ENCODE measurements around the gene CDK2AP2.
A peak's percentile ranks its signal among the peaks of the same experiment; 100 is the strongest.
"Not testable (repeated sequence)": the region's sequence is repeated elsewhere in the genome, so short reads cannot be mapped to it uniquely, and the experiment has no call there.

CDK2AP2 gene

DNA sequence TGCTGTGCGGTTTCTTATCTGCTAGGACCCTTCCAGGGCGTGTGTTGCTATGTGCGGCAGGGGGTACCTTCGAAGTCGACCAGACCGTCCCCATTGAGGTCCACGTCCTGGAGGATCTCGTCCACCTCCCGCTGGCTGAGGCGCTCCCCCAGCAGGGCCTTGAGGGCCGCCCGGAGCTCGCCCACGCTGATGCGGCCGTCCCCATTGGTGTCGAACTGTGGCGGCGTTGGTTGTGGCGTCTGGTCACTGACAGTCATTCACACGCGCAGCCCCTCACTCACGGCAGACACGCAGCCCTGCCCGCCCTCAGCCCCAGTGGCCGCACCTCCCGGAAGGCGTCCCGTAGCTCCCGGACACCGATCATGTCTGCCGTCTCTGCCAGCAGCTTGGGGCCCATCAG, 11.8 kb upstream of the CDK2AP2 start:
- ATAC-seq (ENCODE audit: low read depth): no peak
- no peak for DNase-seq (ENCODE audit: low spot score in 2 of 2)
- no peak overlapping the region for H3K27ac Mint-ChIP-seq
- H3K4me1 Mint-ChIP-seq: no peaks in the 10 kb centered on the region
- H3K4me3 Mint-ChIP-seq: no peak overlapping the region
- no peaks in the 10 kb centered on the region for H3K9me3 Mint-ChIP-seq
- H3K27me3 Mint-ChIP-seq: peaks cover 10% of the 10 kb centered on the region
- no peaks in the 10 kb centered on the region for H3K36me3 Mint-ChIP-seq

DNA sequence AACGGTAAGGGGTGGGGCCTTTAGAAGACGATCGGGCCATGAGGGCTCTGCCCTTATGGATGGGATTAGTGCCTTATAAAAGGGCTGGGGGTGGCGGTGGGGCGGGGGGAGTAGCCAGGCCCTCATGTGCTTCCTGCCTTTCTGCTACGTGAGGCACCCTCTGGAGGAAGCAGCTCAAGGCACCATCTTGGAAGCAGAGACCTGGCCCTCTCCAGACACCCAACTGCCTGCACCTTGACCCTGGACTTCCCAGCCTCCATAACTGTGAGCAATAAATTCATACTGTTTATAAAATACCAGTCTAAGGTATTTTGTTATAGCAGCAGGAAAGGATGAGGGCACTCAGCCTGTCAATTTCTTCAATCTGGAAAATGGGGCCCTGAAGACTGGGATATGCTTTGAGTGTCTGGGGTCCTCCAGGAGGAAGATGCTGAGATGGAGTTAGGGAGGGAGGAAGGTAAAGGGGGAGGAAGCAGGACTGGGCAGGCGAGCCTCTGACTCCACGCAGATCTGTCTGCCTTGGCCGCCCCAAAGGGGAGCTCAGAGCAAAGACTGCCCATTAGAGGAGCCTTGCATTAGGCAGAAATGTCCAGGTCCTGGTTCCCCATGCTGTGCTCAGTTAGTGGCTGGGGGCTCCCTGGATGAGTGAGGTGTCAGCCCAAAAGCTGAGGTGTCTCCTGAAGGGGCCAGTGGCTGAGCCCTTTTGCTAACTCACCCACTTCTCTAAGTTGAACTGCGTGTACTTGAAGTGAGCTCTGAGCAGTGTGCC, 10.0 kb upstream of the CDK2AP2 start:
- H3K4me3 Mint-ChIP-seq: no peak overlapping the region
- no peak for DNase-seq (ENCODE audit: low spot score in 2 of 2)
- H3K36me3 Mint-ChIP-seq: no peaks in the 10 kb centered on the region
- ATAC-seq (ENCODE audit: low read depth): no peak
- H3K9me3 Mint-ChIP-seq: no peaks in the 10 kb centered on the region
- no peak overlapping the region for H3K27ac Mint-ChIP-seq
- peaks cover 11% of the 10 kb centered on the region for H3K27me3 Mint-ChIP-seq
- H3K4me1 Mint-ChIP-seq: no peaks in the 10 kb centered on the region

DNA sequence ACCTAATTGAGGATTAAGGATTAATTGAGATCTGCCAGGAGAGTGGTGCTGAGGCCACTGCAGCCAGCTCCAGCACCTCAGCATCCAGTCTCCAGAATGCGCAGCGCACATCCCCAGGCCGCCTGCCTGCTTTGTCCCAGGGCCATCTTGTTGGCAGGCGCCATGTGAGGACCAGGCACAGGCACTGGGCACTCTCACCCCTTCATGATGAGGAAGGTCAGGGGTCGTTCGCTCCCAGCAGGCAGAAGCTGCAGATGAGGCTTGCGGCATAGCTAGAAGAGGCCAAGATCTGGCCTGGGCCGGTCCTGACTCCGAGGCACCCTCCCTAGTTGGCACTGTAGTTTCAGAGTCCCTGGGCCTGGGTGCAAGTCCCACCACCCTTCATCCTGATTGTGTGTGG, 8.8 kb upstream of the CDK2AP2 start:
- no peak overlapping the region for H3K27ac Mint-ChIP-seq
- DNase-seq (ENCODE audit: low spot score in 2 of 2) (no peak), ATAC-seq (ENCODE audit: low read depth) (no peak)
- peaks cover 6% of the 10 kb centered on the region for H3K27me3 Mint-ChIP-seq
- no peaks in the 10 kb centered on the region for H3K4me1 Mint-ChIP-seq
- H3K9me3 Mint-ChIP-seq: no peaks in the 10 kb centered on the region
- H3K4me3 Mint-ChIP-seq: no peak overlapping the region
- H3K36me3 Mint-ChIP-seq: no peaks in the 10 kb centered on the region

DNA sequence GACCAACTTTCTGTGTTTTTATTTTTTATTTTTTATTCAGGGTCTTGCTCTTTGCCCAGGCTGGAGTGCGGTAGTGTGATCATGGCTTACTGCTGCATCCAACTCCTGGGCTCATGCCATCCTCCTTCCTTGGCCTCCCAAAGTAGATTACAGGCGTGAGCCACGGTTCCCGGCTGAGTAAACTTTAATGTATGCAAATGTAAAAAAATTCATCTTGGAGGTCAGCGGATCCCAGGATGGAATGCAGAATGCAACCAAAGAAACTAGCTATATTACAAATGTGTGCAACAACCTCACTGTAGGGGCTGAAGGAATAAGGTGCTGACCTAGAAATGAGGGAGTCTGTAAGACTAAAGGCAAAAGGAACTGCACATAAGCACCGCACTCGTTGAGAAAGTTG, 6.2 kb upstream of the CDK2AP2 start:
- peaks cover 8% of the 10 kb centered on the region for H3K27me3 Mint-ChIP-seq
- no peak overlapping the region for H3K4me3 Mint-ChIP-seq

DNA sequence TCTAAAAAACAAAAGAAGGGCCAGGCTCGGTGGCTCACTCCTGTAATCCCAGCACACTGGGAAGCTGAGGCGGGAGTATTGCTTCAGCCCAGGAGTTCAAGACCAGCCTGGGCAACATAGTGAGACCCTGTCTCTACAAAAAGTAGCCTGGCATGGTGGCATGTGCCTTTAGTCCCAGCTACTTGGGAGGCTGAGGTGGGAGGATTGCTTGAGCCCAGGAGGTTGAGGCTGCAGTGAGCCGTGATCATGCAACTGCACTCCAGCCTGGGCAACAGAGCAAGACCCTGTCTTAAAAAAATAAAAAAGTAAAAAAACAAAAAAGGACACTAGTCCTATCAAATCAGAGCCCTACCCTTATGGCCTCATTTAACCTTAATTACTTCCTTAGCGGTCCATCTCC, 3.6 kb upstream of the CDK2AP2 start:
- not testable (repeated sequence) for H3K4me1 Mint-ChIP-seq; H3K27ac Mint-ChIP-seq; H3K4me3 Mint-ChIP-seq; DNase-seq (ENCODE audit: low spot score in 2 of 2); H3K9me3 Mint-ChIP-seq; ATAC-seq (ENCODE audit: low read depth); H3K27me3 Mint-ChIP-seq; H3K36me3 Mint-ChIP-seq

More for the DNA sequence above, 6.2 kb upstream of the CDK2AP2 start:
- no peak overlapping the region for H3K27ac Mint-ChIP-seq
- DNase-seq (ENCODE audit: low spot score in 2 of 2) (no peak), ATAC-seq (ENCODE audit: low read depth) (no peak)
- H3K4me1 Mint-ChIP-seq: peaks cover 2% of the 10 kb centered on the region
- H3K9me3 Mint-ChIP-seq: no peaks in the 10 kb centered on the region
- H3K36me3 Mint-ChIP-seq: no peaks in the 10 kb centered on the region

DNA sequence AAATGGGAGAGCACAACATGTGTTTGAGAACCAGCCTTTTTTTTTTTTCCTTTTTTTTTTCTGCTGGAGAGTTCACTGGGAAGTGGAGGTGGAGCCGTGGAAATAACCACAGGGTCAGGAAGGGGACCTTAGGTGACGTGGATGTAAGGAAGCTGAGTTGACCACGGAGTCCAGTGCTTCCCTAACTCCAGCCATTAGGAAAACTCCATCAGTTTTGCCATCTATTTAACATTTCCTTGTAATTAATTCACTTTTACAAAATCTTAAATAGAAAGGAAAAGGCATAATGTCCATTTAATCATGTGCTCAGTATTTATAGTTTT, 2.0 kb upstream of the CDK2AP2 start:
- H3K9me3 Mint-ChIP-seq: no peaks in the 10 kb centered on the region
- DNase-seq (ENCODE audit: low spot score in 2 of 2) (no peak), ATAC-seq (ENCODE audit: low read depth) (no peak)
- H3K4me1 Mint-ChIP-seq: peaks cover 16% of the 10 kb centered on the region
- H3K4me3 Mint-ChIP-seq: no peak overlapping the region
- peaks cover 8% of the 10 kb centered on the region for H3K27me3 Mint-ChIP-seq
- H3K36me3 Mint-ChIP-seq: no peaks in the 10 kb centered on the region
- H3K27ac Mint-ChIP-seq: peak overlapping the region; percentile 97

DNA sequence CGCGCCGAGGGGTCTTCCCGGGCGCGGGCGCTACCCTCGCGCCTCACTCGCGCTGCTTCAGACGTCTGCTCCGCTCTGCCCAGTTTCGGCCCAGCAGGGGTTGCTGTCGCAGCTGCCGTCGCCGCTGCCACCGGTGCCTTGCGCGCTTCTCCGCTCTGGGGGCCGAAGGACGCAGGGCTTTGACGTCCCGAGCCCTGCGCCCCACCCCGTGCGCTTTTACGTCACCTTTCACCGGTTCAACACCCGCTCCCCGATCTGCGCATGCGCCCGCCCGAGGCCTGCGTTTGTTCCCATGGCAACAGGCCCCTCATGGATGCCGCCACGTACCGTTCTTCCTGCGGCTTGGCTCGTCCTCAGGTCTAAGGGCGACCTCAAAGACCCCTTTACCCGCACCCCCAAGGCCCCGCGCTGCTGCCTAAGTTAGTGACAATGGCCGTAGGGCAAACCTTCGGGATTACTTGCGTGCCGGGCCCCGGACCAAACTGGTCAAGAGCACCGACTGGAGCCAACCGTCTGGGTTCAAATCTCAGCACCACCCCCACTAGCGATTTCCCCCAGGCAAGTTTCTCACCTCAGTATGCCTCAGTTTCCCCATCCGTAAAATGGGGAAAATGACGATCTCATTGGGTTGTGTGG, 642 bp upstream of the CDK2AP2 start:
- Mint-ChIP-seq H3K36me3 (no peaks in the 10 kb centered on the region), H3K4me1 (peaks cover 21% of the 10 kb centered on the region), H3K27ac (peak overlapping the region; percentile 97), H3K27me3 (peaks cover 2% of the 10 kb centered on the region), H3K4me3 (peak overlapping the region; percentile 70), H3K9me3 (no peaks in the 10 kb centered on the region)
- DNase-seq (ENCODE audit: low spot score in 2 of 2) (peak; percentile 99), ATAC-seq (ENCODE audit: low read depth) (peak; percentile 51)

DNA sequence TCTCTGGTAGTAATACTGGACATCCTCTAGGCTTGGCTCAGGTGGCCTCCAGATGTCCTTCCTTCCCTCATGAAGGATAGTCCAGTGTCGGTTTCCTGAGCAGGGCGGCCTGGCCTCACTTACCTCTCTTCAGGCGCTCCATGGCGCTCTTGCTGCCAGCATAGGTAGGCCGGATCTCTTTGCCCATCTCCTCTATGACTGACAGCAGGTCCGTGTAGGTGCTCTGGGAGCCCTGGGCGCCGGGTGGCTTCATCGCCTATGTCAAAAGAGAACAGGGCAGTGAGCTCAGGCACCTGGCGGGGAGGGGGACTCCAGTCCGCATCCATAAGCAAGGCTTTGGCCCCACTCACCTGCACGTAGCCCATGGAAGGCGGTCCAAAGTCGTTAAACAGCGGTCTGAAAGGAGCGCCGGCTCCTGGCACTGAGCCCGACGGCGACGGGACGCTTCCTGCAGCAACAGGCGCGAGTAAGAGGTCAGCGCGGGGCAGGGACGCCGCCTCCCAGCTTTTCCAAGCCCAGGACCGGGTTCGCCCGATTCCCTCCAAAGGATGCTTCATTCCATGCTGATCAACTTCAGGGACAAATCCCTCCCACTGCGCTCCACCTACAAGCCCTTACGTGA, 609 bp downstream of the CDK2AP2 start:
- peaks cover 3% of the 10 kb centered on the region for H3K36me3 Mint-ChIP-seq
- peak overlapping the region; percentile 70 for H3K4me3 Mint-ChIP-seq
- peak in 1 of 2 donors; percentile 44 for DNase-seq (ENCODE audit: low spot score in 2 of 2)
- no peaks in the 10 kb centered on the region for H3K9me3 Mint-ChIP-seq
- H3K27ac Mint-ChIP-seq: peak overlapping the region; percentile 97
- H3K27me3 Mint-ChIP-seq: peaks cover 2% of the 10 kb centered on the region
- ATAC-seq (ENCODE audit: low read depth): no peak
- peaks cover 28% of the 10 kb centered on the region for H3K4me1 Mint-ChIP-seq

DNA sequence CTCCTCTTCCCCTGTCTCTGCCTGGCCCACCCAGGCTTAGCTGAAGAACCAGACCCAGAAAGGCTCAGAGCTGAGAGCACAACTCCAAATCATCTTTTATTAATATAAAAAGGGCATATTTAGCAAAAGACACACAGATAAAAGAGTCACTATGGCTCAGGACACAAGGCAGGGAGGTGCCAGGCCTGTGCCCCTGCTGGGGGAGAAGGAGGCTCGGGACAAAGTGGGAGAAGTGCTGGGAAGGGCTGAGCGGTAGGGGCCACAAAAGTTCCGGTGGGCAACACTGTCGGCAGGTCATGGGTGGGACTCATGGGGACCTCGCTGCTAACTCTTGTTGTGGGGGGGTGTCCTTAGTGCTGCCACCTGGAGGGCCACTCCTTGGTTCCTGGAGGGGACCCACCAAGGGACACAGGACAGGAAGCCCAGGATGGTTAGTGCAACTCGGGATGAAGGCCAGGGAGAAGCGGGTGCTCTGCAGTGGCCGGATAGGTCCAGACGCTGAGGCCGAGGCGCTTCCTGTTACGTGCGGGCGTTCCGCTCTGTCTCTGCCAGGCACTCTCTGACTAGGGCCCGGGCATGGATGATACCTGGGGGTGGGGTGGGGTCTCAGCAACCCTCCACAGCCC, 1.4 kb downstream of the CDK2AP2 start:
- Mint-ChIP-seq H3K27me3 (peaks cover 2% of the 10 kb centered on the region), H3K4me3 (peak overlapping the region; percentile 92), H3K36me3 (peaks cover 3% of the 10 kb centered on the region), H3K4me1 (peaks cover 28% of the 10 kb centered on the region), H3K9me3 (no peaks in the 10 kb centered on the region), H3K27ac (peak overlapping the region; percentile 89)
- ATAC-seq (ENCODE audit: low read depth): no peak
- no peak for DNase-seq (ENCODE audit: low spot score in 2 of 2)

DNA sequence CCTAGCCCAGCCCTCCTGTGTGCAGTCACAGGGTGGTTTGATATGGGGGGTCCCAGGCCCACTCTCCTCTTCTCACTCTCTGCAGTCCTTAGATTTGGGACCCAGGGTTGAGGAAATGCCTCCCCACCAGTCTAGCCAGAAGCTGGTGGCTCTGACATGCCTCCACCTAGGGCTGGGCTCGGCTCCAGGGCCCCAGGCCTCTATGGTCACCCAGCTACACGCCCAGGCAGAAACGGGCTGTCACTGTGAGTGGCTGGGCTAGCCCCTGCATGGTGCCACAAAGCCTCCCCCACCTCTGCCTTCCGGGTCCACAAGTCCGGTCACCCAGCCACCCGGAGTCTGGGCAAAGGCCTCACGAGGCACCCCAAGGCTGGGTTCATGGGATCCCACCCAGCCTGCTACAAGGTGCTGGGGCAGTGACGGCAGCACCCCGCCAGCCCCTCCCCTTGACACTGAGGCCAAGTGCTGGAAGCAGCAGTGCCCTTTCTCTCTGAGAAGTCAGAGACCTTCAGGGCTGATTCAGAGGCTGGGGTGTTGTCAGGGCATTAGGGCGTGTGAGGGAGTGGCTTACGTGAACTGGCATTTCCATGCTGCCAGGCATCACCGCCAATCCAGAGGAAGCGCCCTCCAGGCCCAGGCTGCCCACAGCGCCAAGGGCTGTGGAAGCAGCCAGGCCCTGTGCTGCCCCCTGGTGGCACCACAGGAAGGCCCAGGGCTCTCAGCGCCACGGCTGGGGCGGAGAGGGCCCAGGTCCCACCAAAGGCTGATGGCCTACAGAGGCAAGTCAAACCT, 2.2 kb downstream of the CDK2AP2 start:
- Mint-ChIP-seq H3K27me3 (peaks cover under 1% of the 10 kb centered on the region), H3K4me1 (peaks cover 33% of the 10 kb centered on the region), H3K4me3 (peak overlapping the region; percentile 92), H3K9me3 (no peaks in the 10 kb centered on the region), H3K36me3 (peaks cover 8% of the 10 kb centered on the region), H3K27ac (peak overlapping the region; percentile 89)
- ATAC-seq (ENCODE audit: low read depth) (peak; percentile 44), DNase-seq (ENCODE audit: low spot score in 2 of 2) (peak; percentile 88 to 93)

DNA sequence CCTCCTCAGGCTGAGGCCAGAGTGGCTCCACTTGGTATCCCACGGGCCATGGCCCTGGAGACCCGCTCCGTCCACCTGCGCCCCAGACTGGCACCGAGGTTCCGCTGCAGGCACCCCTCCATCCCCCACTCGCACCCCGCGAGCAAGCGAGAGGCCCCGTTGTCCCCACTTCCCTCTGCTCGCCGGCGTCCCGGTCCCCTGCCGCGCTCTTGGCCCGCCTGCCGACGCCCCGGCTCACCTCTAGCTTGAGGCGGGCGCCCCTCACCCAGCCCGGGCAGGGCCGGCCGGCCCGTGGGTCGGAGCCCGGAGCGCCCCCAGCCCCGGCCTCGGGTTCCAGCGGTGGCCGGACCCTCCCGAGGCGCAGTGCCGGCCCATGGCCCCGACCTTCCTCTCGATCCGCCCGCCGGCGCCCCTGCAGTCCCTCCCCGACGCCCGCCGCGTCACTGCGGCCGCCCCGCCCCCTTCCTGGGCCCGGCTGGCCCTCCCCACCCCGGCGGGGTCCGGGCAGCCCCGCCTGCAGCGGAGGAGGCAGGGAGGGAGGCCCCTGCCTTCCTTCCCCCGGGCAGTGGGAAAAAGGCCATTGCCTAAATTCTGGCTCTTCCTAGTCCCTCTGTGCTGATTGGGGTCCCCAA, 2.9 kb downstream of the CDK2AP2 start, which contains the start of gene PITPNM1:
PITPNM1 (minus strand) TSS at position 414 of the 632 bp plus-strand sequence. CDS start 1,183 bp downstream, outside the sequence.
- H3K27me3 Mint-ChIP-seq: no peaks in the 10 kb centered on the region
- H3K4me1 Mint-ChIP-seq: peaks cover 33% of the 10 kb centered on the region
- H3K36me3 Mint-ChIP-seq: peaks cover 11% of the 10 kb centered on the region
- H3K4me3 Mint-ChIP-seq: peak within 1 kb of the TSS; percentile 92
- H3K27ac Mint-ChIP-seq: peak within 1 kb of the TSS; percentile 89
- peak; percentile 14 for ATAC-seq (ENCODE audit: low read depth)
- DNase-seq (ENCODE audit: low spot score in 2 of 2): peak; percentile 66 to 84
- H3K9me3 Mint-ChIP-seq: no peaks in the 10 kb centered on the region

DNA sequence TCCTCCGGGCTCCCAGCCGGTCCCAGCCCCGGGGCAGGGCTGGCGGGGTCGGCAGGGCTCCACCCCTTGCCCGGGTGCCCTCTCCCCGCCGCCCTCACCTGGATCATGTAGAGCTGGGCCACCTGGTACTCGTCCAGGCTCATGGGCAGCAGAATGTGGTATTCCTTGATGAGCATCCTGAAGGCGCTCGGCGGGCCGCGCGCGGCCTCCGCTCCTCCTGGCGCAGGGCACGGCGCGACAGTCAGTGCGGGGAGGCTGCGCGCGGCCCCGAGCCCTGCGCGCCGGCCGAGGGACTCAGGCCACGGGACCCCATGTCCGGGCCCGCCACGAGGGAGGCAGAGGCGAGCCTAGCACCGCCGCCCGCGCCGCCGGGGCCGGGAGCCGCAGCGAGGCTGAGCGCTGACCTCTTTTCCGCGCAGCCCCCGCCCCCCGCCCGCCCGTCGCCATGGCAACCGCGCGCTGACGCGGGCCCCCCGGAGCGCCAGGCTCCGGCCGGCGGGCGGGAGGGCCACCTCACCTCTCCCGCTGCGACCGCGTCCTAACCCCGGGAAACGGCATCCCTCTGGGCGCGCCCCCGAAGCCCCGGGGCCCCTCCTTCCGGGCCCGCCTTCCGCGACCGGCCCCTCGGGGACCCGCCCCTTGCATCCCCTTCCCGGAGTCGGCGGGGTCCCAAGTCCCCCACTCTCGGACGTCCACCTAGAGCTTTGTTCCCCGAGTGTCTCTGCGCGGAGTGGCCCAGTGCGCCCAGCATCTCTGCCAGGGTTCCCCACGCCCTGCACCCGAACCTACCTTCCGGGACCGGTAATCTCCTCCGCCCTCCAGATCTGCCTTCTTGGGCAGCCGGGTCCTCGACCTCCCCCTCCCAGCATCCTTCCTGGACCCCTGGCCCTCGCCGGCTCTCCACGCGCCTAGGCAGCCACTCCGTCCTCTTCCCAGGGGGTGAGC, 3.7 kb downstream of the CDK2AP2 start:
- Mint-ChIP-seq H3K4me3 (peak overlapping the region; percentile 92), H3K36me3 (peaks cover 14% of the 10 kb centered on the region), H3K9me3 (no peaks in the 10 kb centered on the region), H3K4me1 (peaks cover 33% of the 10 kb centered on the region), H3K27me3 (no peaks in the 10 kb centered on the region), H3K27ac (peak overlapping the region; percentile 89)
- DNase-seq (ENCODE audit: low spot score in 2 of 2): peak in 1 of 2 donors; percentile 51
- no peak for ATAC-seq (ENCODE audit: low read depth)
